GM12872 (cell line): ENCODE results near the gene NYAP2.

Source experiments
- TF ChIP-seq, protein P1 (sequence below): IDR thresholded peaks from 3 replicates; pipeline ENCODE4 v1.5.1; 2011; ENCODE audit warnings: low read depth, mild to moderate bottlenecking, low read length, moderate library complexity; ENCODE audit not compliant: insufficient read depth

The NYAP2 gene

DNA sequence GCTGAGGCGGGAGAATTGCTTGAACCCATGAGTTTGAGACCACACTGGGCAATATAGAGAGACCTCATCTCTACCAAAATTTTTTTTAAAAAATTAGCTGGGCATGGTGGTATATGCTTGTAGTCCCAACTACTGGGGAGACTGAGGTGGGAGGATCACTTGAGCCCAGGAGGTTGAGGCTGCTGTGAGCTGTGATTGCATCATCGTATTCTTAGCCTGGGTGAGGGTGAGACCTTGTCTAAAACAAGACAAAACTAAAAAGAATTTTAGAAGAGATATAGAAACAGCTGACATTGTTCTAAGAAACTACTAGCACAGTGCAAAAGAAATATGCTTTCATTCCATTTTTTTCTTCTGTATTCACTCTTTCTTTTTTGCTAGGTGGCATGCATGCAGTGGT is 298.4 kb downstream of the NYAP2 start:
- TF ChIP-seq, protein P1, sequence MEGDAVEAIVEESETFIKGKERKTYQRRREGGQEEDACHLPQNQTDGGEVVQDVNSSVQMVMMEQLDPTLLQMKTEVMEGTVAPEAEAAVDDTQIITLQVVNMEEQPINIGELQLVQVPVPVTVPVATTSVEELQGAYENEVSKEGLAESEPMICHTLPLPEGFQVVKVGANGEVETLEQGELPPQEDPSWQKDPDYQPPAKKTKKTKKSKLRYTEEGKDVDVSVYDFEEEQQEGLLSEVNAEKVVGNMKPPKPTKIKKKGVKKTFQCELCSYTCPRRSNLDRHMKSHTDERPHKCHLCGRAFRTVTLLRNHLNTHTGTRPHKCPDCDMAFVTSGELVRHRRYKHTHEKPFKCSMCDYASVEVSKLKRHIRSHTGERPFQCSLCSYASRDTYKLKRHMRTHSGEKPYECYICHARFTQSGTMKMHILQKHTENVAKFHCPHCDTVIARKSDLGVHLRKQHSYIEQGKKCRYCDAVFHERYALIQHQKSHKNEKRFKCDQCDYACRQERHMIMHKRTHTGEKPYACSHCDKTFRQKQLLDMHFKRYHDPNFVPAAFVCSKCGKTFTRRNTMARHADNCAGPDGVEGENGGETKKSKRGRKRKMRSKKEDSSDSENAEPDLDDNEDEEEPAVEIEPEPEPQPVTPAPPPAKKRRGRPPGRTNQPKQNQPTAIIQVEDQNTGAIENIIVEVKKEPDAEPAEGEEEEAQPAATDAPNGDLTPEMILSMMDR = no peak
